ENCODE results near the gene CDC73. TPM values are rescaled to one million over a fixed set of nuclear protein-coding genes. Genes with fewer than 3 reads are reported as not detected.

Gene CDC73
- total RNA-seq, 4 donors from 2014 or later: 26.2 to 208 (median 54.6) TPM

DNA sequence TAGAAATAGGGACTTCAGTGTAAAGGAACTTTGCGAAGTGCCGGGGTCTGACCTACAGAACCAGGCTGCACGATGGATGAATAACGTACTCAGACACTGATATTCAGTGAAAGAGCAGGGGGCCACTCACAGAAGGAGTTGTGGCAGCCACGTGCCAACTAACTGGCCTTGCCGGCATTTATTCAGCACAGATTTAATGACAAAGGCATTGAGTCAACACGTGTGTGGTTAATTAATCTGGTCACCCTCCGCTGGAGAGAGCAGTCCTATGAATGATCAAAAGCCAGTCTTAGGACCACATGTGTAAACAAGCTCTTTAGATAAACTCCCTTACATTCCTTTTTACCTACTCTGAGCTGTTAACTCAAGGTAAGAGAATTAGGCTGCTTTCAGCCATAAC lies 70.8 kb downstream of the CDC73 start:
- Histone ChIP-seq H3K4me1 (peaks cover 0 to 29% (median 19%) of the 10 kb centered on the region in 4 donors), H3K4me3 (no peak overlapping the region), H3K36me3 (no peaks in the 10 kb centered on the region), H3K27ac (no peak overlapping the region), H3K9me3 (peaks cover 0 to 3% of the 10 kb centered on the region in 2 donors), H3K27me3 (no peaks in the 10 kb centered on the region)
- 98% methylated on average over 8 of the region's 8 CpGs for WGBS, 2 donors (ENCODE audit: low coverage in 1 of 2)
- intact Hi-C loops (cut with DNase I; ENCODE audit: low total_unique reads): no loop called here
- no peak for DNase-seq
- in situ Hi-C loops (cut with MboI; ENCODE audit: low pct_ligation_motif_present in 1 of 4, low pct_unique_long_range_greater_than_20kb in 1 of 4, low sequenced_read_pairs in 3 of 4): loop anchor here in 2 of 4 donors (25.0 kb wide), 1 partner anchor 1095 kb away; no protein-coding TSS in a partner anchor
- TF ChIP-seq EP300 (IDR thresholded peaks at IDR 0.05; ENCODE audit: low read depth) (no peak), POLR2AphosphoS5 (IDR thresholded peaks at IDR 0.05) (no peak), CTCF (IDR thresholded peaks at IDR 0.05) (no peak), POLR2A (IDR thresholded peaks at IDR 0.05) (no peak)

GRCh38 chr1:193199940-193200339 lies 78.1 kb downstream of the CDC73 start:
- Histone ChIP-seq H3K9me3 (no peaks in the 10 kb centered on the region), H3K27me3 (no peaks in the 10 kb centered on the region), H3K36me3 (no peaks in the 10 kb centered on the region), H3K27ac (no peak overlapping the region), H3K4me3 (no peak overlapping the region), H3K4me1 (peaks cover 0 to 17% (median 4%) of the 10 kb centered on the region in 4 donors)
- WGBS, 2 donors (ENCODE audit: low coverage in 1 of 2): 97 to 100% methylated on average over 4 of the region's 4 CpGs
- in situ Hi-C loops (cut with MboI; ENCODE audit: low pct_ligation_motif_present in 1 of 4, low pct_unique_long_range_greater_than_20kb in 1 of 4, low sequenced_read_pairs in 3 of 4) (loop anchor here in 2 of 4 donors (25.0 kb wide), 1 partner anchor 1087 kb away; no protein-coding TSS in a partner anchor), intact Hi-C loops (cut with DNase I; ENCODE audit: low total_unique reads) (no loop called here)
- no peak for DNase-seq
- TF ChIP-seq EP300 (IDR thresholded peaks at IDR 0.05; ENCODE audit: low read depth) (no peak), POLR2AphosphoS5 (IDR thresholded peaks at IDR 0.05) (no peak), CTCF (IDR thresholded peaks at IDR 0.05) (no peak), POLR2A (IDR thresholded peaks at IDR 0.05) (no peak)

GRCh38 chr1:193201021-193201420 lies 79.2 kb downstream of the CDC73 start:
- Histone ChIP-seq H3K9me3 (no peaks in the 10 kb centered on the region), H3K27me3 (no peaks in the 10 kb centered on the region), H3K27ac (no peak overlapping the region), H3K4me1 (peaks cover 0 to 16% (median 4%) of the 10 kb centered on the region in 4 donors), H3K4me3 (no peak overlapping the region), H3K36me3 (peaks cover 0 to 4% (median 2%) of the 10 kb centered on the region in 4 donors)
- intact Hi-C loops (cut with DNase I; ENCODE audit: low total_unique reads): no loop called here
- WGBS, 2 donors (ENCODE audit: low coverage in 1 of 2): 98 to 100% methylated on average over 1 to 2 of the region's 2 CpGs
- TF ChIP-seq POLR2A (IDR thresholded peaks at IDR 0.05): no peak
- in situ Hi-C loops (cut with MboI; ENCODE audit: low pct_ligation_motif_present in 1 of 4, low pct_unique_long_range_greater_than_20kb in 1 of 4, low sequenced_read_pairs in 3 of 4): no loop called here
- no peak for DNase-seq

GRCh38 chr1:193210996-193211395 lies 89.2 kb downstream of the CDC73 start:
- H3K27ac ChIP-seq: no peak overlapping the region

More at GRCh38 chr1:193210996-193211395, 89.2 kb downstream of the CDC73 start:
- in situ Hi-C loops (cut with MboI; ENCODE audit: low pct_ligation_motif_present in 1 of 4, low pct_unique_long_range_greater_than_20kb in 1 of 4, low sequenced_read_pairs in 3 of 4): no loop called here
- no peak for DNase-seq
- H3K36me3 ChIP-seq: peaks cover 0 to 27% (median under 1%) of the 10 kb centered on the region in 4 donors
- WGBS, 2 donors (ENCODE audit: low coverage in 1 of 2): 94 to 96% methylated on average over 7 of the region's 7 CpGs
- H3K9me3 ChIP-seq: peaks cover 3 to 8% of the 10 kb centered on the region in 2 donors
- H3K27me3 ChIP-seq: no peaks in the 10 kb centered on the region
- H3K4me1 ChIP-seq: peaks cover 0 to 7% (median 0%) of the 10 kb centered on the region in 4 donors
- TF ChIP-seq CTCF (IDR thresholded peaks at IDR 0.05): no peak
- no peak for TF ChIP-seq EP300 (IDR thresholded peaks at IDR 0.05; ENCODE audit: low read depth)
- TF ChIP-seq POLR2AphosphoS5 (IDR thresholded peaks at IDR 0.05): no peak
- no peak for TF ChIP-seq POLR2A (IDR thresholded peaks at IDR 0.05)
- intact Hi-C loops (cut with DNase I; ENCODE audit: low total_unique reads): no loop called here
- H3K4me3 ChIP-seq: no peak overlapping the region

Measured in transverse colon (tissue), 4 donors.